Brain microvascular endothelial cell (primary cell): ENCODE measurements around the gene ARHGAP32.

Experiments used
- DNase-seq: peaks from one replicate; pipeline ENCODE4 v3.0.0-alpha.2; 2020
- H3K27ac ChIP-seq: fragments of 250-450 bp; sonication (Bioruptor Pico); 2 replicates; pipeline ENCODE4 v1.5.1; 2020; ENCODE audit warnings: mild to moderate bottlenecking, moderate library complexity
- H3K27me3 ChIP-seq: fragments of 250-450 bp; sonication (Bioruptor Pico); replicated peaks from 2 replicates; pipeline ENCODE4 v1.5.1; 2020; ENCODE audit warnings: mild to moderate bottlenecking
- H3K36me3 ChIP-seq: fragments of 250-450 bp; sonication (Bioruptor Pico); replicated peaks from 2 replicates; pipeline ENCODE4 v1.5.1; 2020; ENCODE audit warnings: mild to moderate bottlenecking
- H3K4me3 ChIP-seq: 2 replicates; pipeline ENCODE4 v1.5.1; 2011; ENCODE audit warnings: low read depth, mild to moderate bottlenecking, control low read depth, low read length, moderate library complexity
- CTCF ChIP-seq: IDR thresholded peaks from 2 replicates; pipeline ENCODE4 v1.5.1; 2011; ENCODE audit warnings: low read depth, mild to moderate bottlenecking, moderate library complexity, low read length, control low read depth, inconsistent platforms; ENCODE audit errors: missing control alignments
- in situ Hi-C: cut with HindIII; loops from 2 replicates; pipeline ENCODE4 v1.10.0; 2017; ENCODE audit warnings: low sequenced_read_pairs, low pct_ligation_motif_present

The ARHGAP32 gene

GRCh38 chr11:128946648-128947047 is 245.5 kb downstream of the ARHGAP32 start:
- no peaks in the 10 kb centered on the region for H3K27me3 ChIP-seq
- H3K4me3 ChIP-seq, result no peak overlapping the region
- no peak for TF ChIP-seq CTCF
- in situ Hi-C loops, result no loop called here
- DNase-seq, result no peak
- H3K27ac ChIP-seq, result no peak overlapping the region
- H3K36me3 ChIP-seq, result no peaks in the 10 kb centered on the region

GRCh38 chr11:128943428-128943976 is 248.6 kb downstream of the ARHGAP32 start:
- in situ Hi-C loops, result no loop called here
- Histone ChIP-seq H3K27ac (no peak overlapping the region), H3K4me3 (no peak overlapping the region), H3K27me3 (no peaks in the 10 kb centered on the region), H3K36me3 (no peaks in the 10 kb centered on the region)
- no peak for TF ChIP-seq CTCF
- DNase-seq, result no peak

- Histone ChIP-seq H3K27ac (no peak within 1 kb of the TSS), H3K27me3 (no peaks in the 10 kb centered on the region), H3K36me3 (no peaks in the 10 kb centered on the region), H3K4me3 (no peak within 1 kb of the TSS)
- no peak for TF ChIP-seq CTCF
- in situ Hi-C loops, result no loop called here
- no peak for DNase-seq
These were observed 249.2 kb downstream of the ARHGAP32 start, which contains the start of gene TP53AIP1 for GRCh38 chr11:128942817-128943427. TP53AIP1 (minus strand) TSS chr11:128942871; CDS start chr11:128937818, 5,053 bp downstream.

GRCh38 chr11:128942272-128942612 is 249.9 kb downstream of the ARHGAP32 start:
- no peak overlapping the region for H3K4me3 ChIP-seq
- in situ Hi-C loops, result no loop called here
- no peaks in the 10 kb centered on the region for H3K27me3 ChIP-seq
- DNase-seq, result no peak
- H3K27ac ChIP-seq, result no peak overlapping the region
- no peaks in the 10 kb centered on the region for H3K36me3 ChIP-seq
- no peak for TF ChIP-seq CTCF

- Histone ChIP-seq H3K4me3 (no peak overlapping the region), H3K36me3 (no peaks in the 10 kb centered on the region), H3K27ac (no peak overlapping the region), H3K27me3 (no peaks in the 10 kb centered on the region)
- TF ChIP-seq CTCF, result no peak
- in situ Hi-C loops, result no loop called here
- no peak for DNase-seq
These were observed 250.4 kb downstream of the ARHGAP32 start for GRCh38 chr11:128941573-128942271.

GRCh38 chr11:128941110-128941509 is 251.0 kb downstream of the ARHGAP32 start:
- no peak for DNase-seq
- no peak overlapping the region for H3K27ac ChIP-seq
- no peak for TF ChIP-seq CTCF
- in situ Hi-C loops, result no loop called here
- H3K27me3 ChIP-seq, result no peaks in the 10 kb centered on the region
- no peak overlapping the region for H3K4me3 ChIP-seq
- no peaks in the 10 kb centered on the region for H3K36me3 ChIP-seq
